ENCODE data around the gene TAS1R1.
A peak's percentile ranks its signal among the peaks of the same experiment; 100 is the strongest.

The TAS1R1 gene

DNA sequence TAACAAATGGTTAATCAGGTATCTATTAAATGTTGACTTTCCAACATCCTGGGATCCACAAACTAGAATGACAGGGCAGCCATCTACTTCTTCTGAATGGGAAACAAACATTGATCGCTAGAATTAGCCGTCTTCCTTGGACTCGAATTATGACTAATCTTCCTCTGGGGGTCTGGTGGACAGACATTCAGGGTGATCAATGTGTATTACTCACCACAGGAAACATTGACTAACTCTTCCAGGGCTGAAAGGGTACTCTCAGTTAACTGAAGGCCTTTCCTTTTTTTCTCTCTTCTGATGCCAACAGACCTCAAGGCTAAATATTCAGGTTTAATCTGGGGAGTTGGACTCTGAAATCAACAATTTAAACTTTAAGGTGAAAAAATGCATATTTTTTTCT is 10.3 kb upstream of the TAS1R1 start:
- H3K27me3 ChIP-seq, result no peaks in the 10 kb centered on the region
- H3K4me1 ChIP-seq, result no peaks in the 10 kb centered on the region
- peaks cover 7% of the 10 kb centered on the region for H3K36me3 ChIP-seq
- DNase-seq, result no peak
- no peaks in the 10 kb centered on the region for H3K9me3 ChIP-seq
- TF ChIP-seq, protein P1, sequence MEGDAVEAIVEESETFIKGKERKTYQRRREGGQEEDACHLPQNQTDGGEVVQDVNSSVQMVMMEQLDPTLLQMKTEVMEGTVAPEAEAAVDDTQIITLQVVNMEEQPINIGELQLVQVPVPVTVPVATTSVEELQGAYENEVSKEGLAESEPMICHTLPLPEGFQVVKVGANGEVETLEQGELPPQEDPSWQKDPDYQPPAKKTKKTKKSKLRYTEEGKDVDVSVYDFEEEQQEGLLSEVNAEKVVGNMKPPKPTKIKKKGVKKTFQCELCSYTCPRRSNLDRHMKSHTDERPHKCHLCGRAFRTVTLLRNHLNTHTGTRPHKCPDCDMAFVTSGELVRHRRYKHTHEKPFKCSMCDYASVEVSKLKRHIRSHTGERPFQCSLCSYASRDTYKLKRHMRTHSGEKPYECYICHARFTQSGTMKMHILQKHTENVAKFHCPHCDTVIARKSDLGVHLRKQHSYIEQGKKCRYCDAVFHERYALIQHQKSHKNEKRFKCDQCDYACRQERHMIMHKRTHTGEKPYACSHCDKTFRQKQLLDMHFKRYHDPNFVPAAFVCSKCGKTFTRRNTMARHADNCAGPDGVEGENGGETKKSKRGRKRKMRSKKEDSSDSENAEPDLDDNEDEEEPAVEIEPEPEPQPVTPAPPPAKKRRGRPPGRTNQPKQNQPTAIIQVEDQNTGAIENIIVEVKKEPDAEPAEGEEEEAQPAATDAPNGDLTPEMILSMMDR (IDR thresholded peaks at IDR 0.05; ENCODE audit: low read depth, low read length), result no peak
- no peak overlapping the region for H3K4me3 ChIP-seq (ENCODE audit: low read depth, low read length)

DNA sequence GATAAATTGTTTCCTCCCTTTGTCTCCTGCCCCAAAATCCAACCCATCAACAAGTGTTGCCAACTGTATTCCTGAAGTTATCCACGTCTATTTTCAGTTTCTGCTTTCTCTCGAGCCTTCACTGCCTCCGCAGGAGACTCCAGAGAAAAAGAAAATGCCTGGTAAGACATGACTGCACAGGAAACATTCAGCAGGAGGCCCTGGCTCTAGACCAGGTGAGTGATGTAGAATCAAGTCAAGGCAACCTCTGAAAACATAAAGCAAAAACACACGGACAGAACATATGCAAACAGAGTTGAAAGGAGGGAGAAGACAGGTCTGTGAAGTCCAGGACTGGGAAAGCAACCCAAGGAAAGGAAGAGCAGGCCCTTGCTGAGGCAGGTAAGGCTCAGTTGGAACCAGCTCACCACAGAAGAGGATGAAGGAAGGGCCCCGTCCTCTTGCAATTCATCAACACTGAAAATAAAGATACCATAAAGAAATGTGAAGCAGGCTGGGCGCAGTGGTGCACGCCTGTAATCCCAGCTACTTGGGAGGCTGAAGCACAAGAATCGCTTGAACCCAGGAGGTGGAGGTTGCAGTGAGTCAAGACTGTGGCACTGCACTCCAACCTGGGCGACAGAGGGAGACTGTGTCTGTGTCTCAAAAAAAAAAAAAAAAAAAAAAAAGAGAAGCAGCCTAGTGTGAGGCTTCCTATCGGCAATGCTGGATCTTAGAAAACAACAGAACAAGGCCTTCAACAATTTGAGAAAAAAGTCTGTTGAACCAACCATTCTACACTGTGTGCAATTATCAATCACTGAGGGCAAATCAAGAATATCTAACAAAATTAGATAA is 9.6 kb upstream of the TAS1R1 start:
- no peaks in the 10 kb centered on the region for H3K27me3 ChIP-seq
- no peak for DNase-seq
- TF ChIP-seq, protein P1 (IDR thresholded peaks at IDR 0.05; ENCODE audit: low read depth, low read length), result no peak
- H3K4me1 ChIP-seq, result no peaks in the 10 kb centered on the region
- H3K4me3 ChIP-seq (ENCODE audit: low read depth, low read length), result no peak overlapping the region
- H3K36me3 ChIP-seq, result peaks cover 7% of the 10 kb centered on the region
- no peaks in the 10 kb centered on the region for H3K9me3 ChIP-seq

GRCh38 chr1:6546326-6546725 is 8.8 kb upstream of the TAS1R1 start:
- Histone ChIP-seq H3K27me3 (no peaks in the 10 kb centered on the region), H3K36me3 (peaks cover 7% of the 10 kb centered on the region), H3K4me1 (no peaks in the 10 kb centered on the region), H3K9me3 (no peaks in the 10 kb centered on the region), H3K4me3 (ENCODE audit: low read depth, low read length) (no peak overlapping the region)
- TF ChIP-seq, protein P1 (IDR thresholded peaks at IDR 0.05; ENCODE audit: low read depth, low read length), result no peak
- DNase-seq, result no peak

DNA sequence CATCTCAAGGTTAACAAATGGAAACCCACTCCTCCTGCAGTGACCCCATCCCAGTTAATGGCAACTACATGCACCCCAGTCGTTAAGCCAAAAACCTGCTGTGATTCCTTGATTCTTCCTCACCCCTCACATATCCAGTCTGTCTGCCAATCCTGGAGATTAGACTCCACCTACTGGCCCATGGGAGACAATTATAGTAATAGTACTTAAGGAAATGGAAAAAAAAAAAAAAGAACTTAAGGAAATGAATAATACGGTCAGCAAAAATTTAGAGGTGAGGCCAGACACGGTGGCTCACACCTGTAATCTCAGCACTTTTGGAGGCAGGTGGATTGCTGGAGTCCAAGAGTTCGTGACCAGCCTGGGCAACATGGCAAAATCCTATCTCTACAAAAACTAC is 7.8 kb upstream of the TAS1R1 start:
- TF ChIP-seq, protein P1 (IDR thresholded peaks at IDR 0.05; ENCODE audit: low read depth, low read length), result 0 out of 2 replicates have a peak, but pooled peaks have one; percentile 4
- no peak for DNase-seq
- Histone ChIP-seq H3K27me3 (no peaks in the 10 kb centered on the region), H3K36me3 (peaks cover 7% of the 10 kb centered on the region), H3K4me3 (ENCODE audit: low read depth, low read length) (no peak overlapping the region), H3K4me1 (no peaks in the 10 kb centered on the region), H3K9me3 (no peaks in the 10 kb centered on the region)

GRCh38 chr1:6554031-6554906 is 838 bp upstream of the TAS1R1 start, which contains the start of gene NOL9:
Gene NOL9, minus strand, starts transcription at chr1:6554513. Its CDS starts 11 bp downstream, at chr1:6554502.
- Histone ChIP-seq H3K27me3 (no peaks in the 10 kb centered on the region), H3K4me1 (peaks cover 4% of the 10 kb centered on the region), H3K4me3 (ENCODE audit: low read depth, low read length) (peak within 1 kb of the TSS; percentile 86), H3K9me3 (no peaks in the 10 kb centered on the region), H3K36me3 (no peaks in the 10 kb centered on the region)
- TF ChIP-seq, protein P1 (IDR thresholded peaks at IDR 0.05; ENCODE audit: low read depth, low read length), result peak; percentile 70
- peak; percentile 88 for DNase-seq
